ENCODE measurements around the gene TTLL12. TPM values are rescaled to one million over a fixed set of nuclear protein-coding genes. Genes with fewer than 3 reads are reported as not detected.

TTLL12 gene
- total RNA-seq, 1 donor from 2014 or later, result 30.6 TPM

GRCh38 chr22:43131773-43132501 is 55.0 kb downstream of the TTLL12 start:
- DNase-seq (ENCODE audit: low spot score in 2 of 2) (no peak), FAIRE-seq (no peak)

- FAIRE-seq (no peak), DNase-seq (ENCODE audit: low spot score in 2 of 2) (no peak)
These were observed 57.2 kb downstream of the TTLL12 start for GRCh38 chr22:43129426-43130425.

- no peak for FAIRE-seq
- DNase-seq (ENCODE audit: low spot score in 2 of 2), result no peak
These were observed 58.0 kb downstream of the TTLL12 start for GRCh38 chr22:43128928-43129424.

- FAIRE-seq (no peak), DNase-seq (ENCODE audit: low spot score in 2 of 2) (no peak)
These were observed 58.8 kb downstream of the TTLL12 start for GRCh38 chr22:43128116-43128515.

DNA sequence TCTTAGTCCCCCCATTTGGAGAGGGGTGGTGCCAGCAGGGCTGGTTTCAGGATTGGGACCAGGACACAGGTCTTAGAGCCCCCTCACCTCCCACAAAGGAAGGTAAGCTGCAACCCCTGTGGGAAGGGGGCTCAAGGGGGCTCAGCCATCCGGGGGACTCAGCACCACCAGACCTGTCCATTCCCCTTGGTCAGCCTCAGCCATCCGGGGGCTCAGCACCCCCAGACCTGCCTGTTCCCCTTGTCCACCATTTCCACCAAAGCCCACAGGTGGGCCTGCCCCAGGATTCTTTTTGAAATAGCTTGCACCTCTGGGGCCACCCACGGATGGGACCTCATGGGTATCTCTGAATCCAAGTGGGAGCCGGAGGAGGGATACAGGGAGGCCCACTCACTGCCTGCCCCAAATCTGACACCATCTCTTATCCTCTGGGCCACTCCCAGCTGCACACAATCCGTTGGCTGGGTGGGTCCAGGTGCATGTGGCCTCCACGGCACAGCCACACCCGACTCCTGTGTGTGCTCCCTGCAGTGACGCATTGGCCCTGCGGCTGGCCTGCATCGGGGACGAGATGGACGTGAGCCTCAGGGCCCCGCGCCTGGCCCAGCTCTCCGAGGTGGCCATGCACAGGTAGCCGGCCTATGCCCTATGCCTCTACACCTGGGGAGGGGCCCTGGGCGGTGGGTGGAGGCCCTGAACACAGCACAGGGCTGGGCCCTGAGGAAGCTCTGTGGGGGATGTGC is 59.6 kb downstream of the TTLL12 start:
- no peak for FAIRE-seq
- DNase-seq (ENCODE audit: low spot score in 2 of 2), result no peak

GRCh38 chr22:43126501-43127165 is 60.3 kb downstream of the TTLL12 start:
- DNase-seq (ENCODE audit: low spot score in 2 of 2) (no peak), FAIRE-seq (no peak)

DNA sequence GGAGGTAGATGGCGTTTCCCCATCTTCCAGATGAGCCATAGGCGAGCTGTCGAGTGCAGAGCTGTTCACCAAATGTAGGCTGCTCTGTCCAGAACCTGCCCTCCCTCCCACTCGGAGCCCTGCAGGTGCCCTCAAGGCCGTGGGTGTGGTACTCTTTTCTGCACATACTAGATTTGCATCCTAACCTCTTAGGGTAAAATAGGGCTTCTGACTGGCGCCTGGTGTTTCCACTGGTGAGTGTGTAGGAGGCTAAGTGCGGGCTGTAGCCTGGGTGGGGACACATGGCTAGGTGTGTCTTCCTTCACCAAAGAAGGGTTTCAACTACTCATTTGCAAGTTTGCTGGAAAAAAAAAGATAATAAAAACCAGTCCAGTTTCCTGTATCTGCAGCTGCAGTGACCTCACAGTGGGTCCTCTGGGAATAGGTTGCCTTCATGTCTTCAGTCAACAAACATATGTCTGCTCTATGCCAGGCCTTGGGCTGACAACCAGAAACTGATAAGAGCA is 67.9 kb downstream of the TTLL12 start:
- DNase-seq (ENCODE audit: low spot score in 2 of 2), result no peak
- no peak for FAIRE-seq

- FAIRE-seq, result no peak
- no peak for DNase-seq (ENCODE audit: low spot score in 2 of 2)
These were observed 68.7 kb downstream of the TTLL12 start for GRCh38 chr22:43118024-43118849.

DNA sequence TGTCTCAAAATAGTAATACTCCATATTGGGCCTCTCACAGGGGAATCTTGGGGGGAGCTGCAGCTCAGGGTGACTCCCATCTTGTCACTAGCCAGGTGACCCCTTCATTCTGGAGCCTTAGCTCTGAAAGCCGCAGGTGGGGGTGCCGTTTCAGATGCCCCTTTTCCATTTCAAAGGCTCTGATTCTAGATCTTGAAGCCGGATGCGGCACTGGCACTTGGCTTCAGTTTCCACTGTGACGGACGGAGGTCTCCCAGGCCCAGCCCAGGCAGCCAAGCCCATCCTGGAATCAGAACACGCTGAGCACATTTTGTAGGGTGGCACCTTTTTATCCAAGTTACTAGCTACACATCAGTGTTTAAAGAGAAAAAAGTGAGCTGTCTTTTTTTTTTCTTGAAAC is 70.0 kb downstream of the TTLL12 start:
- DNase-seq (ENCODE audit: low spot score in 2 of 2) (no peak), FAIRE-seq (no peak)

Other genes with a start within 250 kb of the TTLL12 start
- 24.5 TPM for gene PACSIN2, start 172.0 kb downstream of the TTLL12 start, total RNA-seq
- 75.4 TPM for gene TTLL1, start 97.7 kb downstream of the TTLL12 start, total RNA-seq
- not detected for gene BIK, start 76.4 kb downstream of the TTLL12 start, total RNA-seq
- gene MCAT, start 43.7 kb downstream of the TTLL12 start, total RNA-seq, result 13.9 TPM
- gene TSPO, start 35.6 kb downstream of the TTLL12 start, total RNA-seq, result 36.7 TPM
- gene SCUBE1, start 156.2 kb upstream of the TTLL12 start, total RNA-seq, result 26.1 TPM
- 526 TPM for gene MPPED1, start 224.9 kb upstream of the TTLL12 start, total RNA-seq